GM19452 (cell line): ENCODE measurements around the gene INSR.

Experiments
- ATAC-seq: cut with Tn5 transposase; IDR thresholded peaks from one replicate; pipeline ENCODE4 v1.9.1; 2021; ENCODE audit not compliant: unreplicated experiment

INSR gene

GRCh38 chr19:7295912-7296536 lies 1.8 kb upstream of the INSR start:
- ATAC-seq: no peak

DNA sequence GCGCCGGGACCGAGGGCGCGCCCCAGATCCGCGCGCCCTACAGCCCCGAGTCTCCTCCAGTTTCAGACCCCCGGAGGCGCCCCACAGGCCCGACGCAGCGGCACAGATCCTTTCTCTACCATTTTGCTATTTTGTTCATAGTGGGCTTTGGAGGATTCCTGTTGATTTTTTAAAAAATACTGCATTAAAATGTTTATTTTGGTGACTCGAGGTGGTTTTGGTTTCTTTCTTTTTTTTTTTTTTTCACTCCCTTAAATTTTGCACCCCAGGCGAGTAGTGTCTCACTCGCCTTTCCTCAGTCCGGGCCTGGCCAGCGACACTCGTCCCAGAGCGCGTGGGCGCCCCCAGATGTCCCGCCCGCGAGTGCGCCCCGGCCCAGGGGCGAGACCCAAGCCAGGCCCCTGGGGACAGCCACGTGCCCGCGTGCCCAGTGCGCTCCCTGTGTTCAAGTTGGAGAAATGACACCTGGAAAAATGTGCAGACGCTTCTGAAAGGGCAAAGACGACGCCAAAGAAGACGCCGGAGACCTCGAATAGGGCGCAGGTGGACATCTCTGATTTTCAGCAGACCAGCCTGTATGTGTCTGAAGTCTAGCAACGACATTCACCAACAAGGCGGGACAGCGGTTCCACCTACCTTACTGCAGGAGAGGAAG lies 471 bp upstream of the INSR start:
- no peak for ATAC-seq

DNA sequence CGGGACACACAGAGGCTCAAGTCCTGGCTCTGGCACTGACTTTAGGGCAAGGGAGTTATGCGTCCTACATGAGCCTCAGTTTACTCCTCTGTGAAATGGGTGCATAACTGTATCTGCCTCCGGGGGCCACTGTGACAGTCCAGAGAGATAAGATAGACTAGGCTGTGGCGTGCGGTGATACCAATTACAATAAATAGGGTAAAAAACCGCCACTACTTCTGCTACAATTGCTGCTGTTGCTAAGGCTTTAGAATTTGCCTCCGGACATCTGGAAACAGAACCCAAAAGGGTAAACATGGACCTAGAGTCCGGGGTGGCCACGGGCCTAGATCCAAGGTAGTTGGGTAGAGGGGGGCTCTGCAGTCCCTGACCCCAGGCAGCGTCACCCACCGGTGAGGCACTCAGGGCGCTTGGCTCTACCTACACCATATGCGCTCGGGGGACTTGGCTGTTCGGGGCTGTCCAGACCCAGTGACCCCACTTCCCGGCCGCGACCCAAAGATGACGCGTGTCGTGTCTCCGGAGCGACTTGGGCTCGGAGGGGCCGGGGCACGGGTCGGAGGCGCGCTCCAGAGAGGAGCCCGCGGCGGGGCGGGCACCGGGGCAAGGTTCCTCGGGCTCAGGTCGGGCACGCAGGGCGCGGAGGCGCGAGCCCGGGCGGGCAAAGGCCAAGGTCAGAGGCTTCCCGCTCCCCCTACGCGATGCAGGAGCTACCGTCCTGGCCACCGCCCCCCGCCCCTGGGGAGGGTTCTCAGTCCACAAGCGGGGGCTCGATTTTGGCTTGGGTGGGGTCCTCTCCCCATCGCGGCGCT lies 1.1 kb downstream of the INSR start:
- ATAC-seq: no peak

DNA sequence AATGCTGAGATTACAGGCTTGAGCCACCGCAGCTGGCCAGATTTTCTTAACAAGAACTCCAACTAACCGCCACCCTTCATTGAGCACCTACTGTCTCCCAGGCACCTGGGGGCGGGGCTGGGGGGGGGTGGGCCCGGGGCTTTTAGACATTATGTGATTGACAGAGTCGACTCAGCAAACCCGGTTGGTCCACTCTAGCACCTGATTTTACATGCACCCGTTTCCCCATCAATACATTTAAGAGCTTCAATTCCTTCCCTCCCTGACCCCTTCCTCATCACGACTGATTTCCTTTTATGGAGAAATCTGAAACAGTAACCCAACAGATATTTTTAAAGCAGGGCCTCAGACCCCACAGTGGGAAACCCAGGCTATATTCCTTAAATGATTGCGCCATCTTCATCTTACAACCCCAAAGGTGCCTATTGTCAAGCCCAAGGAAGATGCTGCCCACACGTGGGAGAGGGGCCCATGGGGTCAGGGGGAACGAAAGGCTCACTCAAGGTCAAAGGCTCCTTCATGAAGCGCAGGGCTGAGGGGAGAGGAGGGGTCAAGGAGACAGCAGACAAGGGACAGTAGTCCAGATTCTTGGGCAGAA lies 1.8 kb downstream of the INSR start:
- no peak for ATAC-seq

GRCh38 chr19:7288977-7289376 lies 5.2 kb downstream of the INSR start:
- ATAC-seq: no peak

DNA sequence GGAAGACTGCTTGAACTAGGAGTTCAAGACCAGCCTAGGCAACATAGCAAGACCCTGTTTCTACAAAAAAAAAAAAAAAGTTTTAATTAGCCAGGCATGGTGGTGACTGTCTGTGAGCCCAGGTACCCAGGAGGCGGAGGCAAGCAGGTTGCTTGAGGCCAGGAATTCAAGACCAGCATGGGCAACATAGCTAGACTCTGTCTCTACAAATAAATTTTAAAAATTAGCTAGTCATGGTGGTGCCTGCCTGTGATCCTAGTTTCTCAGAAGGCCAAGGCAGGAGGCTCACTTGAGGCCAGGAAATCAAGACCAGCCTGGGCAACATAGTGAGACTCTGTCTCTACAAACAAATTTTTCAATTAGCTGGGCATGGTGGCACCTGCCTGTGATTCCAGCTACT lies 6.1 kb downstream of the INSR start:
- ATAC-seq: no peak

GRCh38 chr19:7287722-7288121 lies 6.5 kb downstream of the INSR start:
- no peak for ATAC-seq

- ATAC-seq: no peak
Measured at GRCh38 chr19:7280940-7281666, 13.1 kb downstream of the INSR start.

GRCh38 chr19:7272856-7273578 lies 21.2 kb downstream of the INSR start:
- no peak for ATAC-seq

DNA sequence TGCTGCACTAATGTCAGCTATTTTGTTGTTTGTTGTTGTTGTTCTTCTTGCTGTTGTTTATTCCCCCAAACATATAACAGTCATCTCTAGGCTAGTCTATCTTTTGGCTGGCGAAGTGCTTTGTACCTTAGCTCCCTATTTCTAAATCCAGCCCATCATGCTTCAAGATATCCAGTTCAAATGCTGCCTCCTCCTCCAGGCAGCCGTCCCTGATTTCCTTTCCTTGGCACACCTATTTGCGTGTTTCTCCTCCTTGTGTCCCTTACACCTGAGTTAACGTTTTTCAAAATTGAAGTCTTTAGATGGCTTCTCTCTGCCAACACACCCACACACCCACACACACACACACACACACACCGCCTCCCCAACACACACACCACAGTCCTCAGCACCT lies 25.5 kb downstream of the INSR start:
- ATAC-seq: no peak

DNA sequence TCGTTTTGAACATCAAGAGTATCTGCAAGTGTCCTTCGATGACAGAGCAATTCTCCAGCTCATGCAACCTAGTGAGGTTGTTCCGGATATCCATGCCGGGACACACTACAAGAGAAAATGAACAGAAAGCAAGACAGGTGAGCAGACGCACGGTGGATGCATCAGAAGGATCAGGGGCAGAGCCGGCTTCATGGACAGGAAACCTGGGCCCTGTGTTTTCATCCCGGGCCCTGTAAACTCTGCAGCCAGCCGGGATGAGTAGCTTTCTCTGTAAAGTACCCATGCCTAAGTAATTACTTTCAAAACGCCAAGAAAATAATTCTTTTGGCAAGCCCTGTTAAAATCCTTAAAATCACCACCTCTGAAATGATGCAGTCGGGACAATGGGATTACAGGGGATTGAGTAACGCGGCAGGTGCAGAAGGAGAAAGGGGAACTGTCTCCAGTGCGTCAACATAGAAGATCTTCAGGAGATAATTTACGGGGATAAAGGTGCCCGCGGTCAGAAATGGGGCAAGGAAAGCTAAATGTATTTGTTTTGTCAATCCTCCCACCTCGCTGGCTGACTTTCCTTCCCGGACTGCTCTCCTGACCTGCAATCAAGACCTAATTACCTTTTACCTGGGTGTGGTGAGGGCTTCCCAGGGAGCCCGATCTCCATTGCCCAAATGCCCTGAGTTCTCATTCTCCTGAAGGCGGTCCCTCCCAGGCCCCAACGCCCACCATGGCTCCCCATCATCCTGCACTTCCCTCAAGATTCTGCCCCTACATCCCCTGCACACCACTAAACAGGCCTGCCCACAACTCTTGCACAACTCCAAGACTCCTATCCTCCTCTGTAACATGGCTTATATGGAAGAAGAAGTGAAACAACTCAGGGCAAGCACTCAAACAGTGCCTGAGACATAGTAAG lies 26.2 kb downstream of the INSR start:
- no peak for ATAC-seq

DNA sequence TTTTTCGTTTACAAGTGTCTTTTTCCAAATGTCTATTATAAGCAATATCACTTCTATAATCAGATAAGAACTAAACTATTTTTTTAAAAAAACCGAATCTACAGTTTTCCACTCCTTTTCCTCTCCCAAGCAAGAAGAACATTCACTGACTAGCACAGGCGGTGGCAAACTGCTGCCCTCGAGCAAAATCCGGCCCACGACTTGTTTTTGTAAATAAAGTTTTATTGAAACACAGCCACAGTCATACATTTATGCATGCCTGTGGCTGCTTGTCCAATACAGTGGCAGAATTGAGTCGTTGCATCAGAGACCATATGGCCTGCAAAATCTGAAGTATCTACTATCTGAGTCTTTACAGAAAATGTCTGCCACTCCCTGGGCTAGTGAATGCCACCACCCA lies 27.4 kb downstream of the INSR start:
- ATAC-seq: no peak

DNA sequence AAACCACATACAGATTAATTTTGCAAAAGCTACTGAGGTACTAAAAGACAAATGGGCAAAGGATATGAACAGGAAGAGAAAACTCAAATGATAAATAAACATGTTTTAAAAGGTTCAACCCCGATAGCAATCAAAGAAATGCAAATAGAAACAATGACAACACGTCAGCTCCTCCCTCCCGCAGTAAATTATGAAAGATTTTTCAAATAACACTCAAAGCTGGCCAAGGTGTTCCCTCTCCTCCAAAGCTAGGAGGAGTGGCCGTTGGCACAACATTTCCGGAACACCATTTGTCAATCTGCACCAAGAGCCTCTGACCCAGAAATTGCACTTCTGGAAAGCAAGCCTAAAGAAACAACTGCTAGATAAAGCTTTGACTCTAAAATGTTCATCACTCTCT lies 28.3 kb downstream of the INSR start:
- no peak for ATAC-seq

- ATAC-seq: no peak
Measured at GRCh38 chr19:7264858-7265257, 29.4 kb downstream of the INSR start.

DNA sequence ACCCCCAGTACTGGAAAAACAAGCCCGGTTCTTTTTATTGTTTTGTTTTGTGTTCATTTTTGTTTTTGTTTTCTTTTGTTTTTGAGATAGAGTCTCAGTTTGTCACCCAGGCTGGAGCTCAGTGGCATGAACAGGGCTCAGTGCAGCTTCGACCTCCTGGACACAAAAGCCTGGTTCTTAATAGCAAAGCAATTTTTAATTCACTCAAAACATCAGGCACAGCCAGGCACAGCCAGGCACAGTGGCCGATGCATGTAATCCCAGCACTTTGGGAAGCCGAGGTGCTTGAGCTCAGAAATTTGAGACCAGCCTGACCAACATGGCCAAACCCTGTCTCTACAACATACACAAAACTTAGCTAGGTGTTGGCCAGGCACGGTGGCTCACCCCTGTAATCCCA lies 30.7 kb downstream of the INSR start:
- no peak for ATAC-seq

DNA sequence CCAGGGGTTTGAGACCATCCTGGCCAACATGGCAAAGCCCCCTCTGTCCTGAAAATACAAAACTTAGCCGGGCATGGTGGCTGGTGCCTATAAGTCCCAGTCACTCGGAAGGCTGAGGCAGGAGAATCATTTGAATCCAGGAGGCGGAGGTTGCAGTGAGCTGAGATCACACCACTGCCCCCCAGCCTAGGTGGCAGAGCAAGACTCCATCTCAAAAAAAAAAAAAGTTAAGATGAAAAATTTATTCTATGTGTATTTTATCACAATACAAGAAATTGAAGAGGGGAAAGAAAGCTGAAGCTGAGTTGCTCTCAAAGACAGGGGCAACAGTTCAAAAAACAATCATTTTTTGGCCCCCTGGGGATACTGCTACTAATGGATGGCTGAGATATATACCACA lies 31.1 kb downstream of the INSR start:
- no peak for ATAC-seq

DNA sequence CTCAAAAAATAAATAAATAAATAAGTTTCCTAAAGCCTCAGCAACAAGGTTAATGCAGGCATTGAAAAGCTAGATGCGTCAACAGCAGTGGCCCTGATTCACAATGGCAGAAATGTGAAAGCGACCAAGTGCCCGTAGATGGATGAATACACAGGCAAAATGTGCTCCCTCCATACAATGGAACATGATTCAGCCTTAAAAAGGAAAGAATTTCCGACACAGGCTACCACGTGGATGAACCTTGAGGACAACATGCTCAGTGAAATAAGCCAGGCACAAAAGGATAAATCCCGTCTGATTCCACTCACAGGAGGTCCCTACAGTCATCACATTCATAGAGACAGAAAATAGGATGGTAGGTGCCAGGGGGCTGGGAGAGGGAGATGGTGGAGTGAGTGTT lies 31.7 kb downstream of the INSR start:
- no peak for ATAC-seq

DNA sequence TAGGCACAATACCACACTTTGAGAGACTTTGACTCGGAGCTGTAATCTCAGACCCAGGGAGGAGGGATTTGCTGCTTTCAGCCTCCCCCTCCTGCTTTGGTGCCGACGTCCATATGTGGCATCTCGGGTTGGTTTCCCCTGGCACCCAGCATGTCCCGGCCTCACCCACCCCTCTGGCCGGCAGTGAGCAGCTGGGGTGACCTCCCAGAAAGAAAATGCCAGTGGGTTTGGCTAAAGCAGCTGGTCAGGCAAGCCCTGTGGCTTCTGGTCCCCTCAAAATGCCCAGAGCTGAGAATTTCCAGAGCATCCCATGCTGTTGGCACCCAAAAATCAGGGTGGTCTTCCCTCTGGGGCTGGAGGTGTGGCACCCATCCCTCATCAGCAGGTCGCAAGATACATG lies 34.1 kb downstream of the INSR start:
- no peak for ATAC-seq

- ATAC-seq: no peak
Measured at GRCh38 chr19:7258840-7259395, 35.3 kb downstream of the INSR start.
